Measurements from ENCODE around the gene NAV2.

Gene NAV2

DNA sequence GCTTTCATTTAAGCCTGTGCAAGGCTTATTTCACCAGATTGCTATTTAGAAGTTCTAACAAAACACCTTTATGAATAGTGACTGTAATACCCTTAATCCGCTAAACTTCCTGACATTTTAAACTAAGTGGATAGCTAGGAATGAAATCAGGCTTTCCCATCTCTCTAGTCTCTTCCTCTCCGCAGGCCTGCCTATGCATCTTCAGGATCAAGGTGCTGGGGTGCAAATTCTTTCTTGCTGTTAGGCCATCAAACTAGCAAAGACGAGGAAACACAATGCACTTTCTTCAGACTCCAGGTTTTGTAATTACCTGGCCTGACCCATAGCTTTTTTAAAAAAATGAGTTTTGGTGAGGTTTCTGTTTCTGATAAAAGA lies 298.2 kb downstream of the NAV2 start:
- no peak overlapping the region for H3K4me3 ChIP-seq (ENCODE audit: low read depth, low read length)
- TF ChIP-seq MAX (IDR thresholded peaks at IDR 0.05; ENCODE audit: low read depth, low read length): no peak
- no peak for TF ChIP-seq MYC (IDR thresholded peaks at IDR 0.05; ENCODE audit: low read depth, low read length)
- TF ChIP-seq, protein P1, sequence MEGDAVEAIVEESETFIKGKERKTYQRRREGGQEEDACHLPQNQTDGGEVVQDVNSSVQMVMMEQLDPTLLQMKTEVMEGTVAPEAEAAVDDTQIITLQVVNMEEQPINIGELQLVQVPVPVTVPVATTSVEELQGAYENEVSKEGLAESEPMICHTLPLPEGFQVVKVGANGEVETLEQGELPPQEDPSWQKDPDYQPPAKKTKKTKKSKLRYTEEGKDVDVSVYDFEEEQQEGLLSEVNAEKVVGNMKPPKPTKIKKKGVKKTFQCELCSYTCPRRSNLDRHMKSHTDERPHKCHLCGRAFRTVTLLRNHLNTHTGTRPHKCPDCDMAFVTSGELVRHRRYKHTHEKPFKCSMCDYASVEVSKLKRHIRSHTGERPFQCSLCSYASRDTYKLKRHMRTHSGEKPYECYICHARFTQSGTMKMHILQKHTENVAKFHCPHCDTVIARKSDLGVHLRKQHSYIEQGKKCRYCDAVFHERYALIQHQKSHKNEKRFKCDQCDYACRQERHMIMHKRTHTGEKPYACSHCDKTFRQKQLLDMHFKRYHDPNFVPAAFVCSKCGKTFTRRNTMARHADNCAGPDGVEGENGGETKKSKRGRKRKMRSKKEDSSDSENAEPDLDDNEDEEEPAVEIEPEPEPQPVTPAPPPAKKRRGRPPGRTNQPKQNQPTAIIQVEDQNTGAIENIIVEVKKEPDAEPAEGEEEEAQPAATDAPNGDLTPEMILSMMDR (IDR thresholded peaks at IDR 0.05; ENCODE audit: low read depth, low read length): no peak
- no peak for TF ChIP-seq POLR2A (IDR thresholded peaks at IDR 0.05; ENCODE audit: extremely low read depth, insufficient read length)
- no peak for DNase-seq (ENCODE audit: low read depth)

GRCh38 chr11:20011307-20011951 lies 298.8 kb downstream of the NAV2 start:
- no peak for DNase-seq (ENCODE audit: low read depth)
- no peak overlapping the region for H3K4me3 ChIP-seq (ENCODE audit: low read depth, low read length)
- TF ChIP-seq POLR2A (IDR thresholded peaks at IDR 0.05; ENCODE audit: extremely low read depth, insufficient read length) (no peak), MAX (IDR thresholded peaks at IDR 0.05; ENCODE audit: low read depth, low read length) (no peak)

- DNase-seq (ENCODE audit: low read depth): no peak
- TF ChIP-seq POLR2A (IDR thresholded peaks at IDR 0.05; ENCODE audit: extremely low read depth, insufficient read length): no peak
Observed at GRCh38 chr11:20013346-20014066, 300.9 kb downstream of the NAV2 start.

GRCh38 chr11:20014067-20014402 lies 301.4 kb downstream of the NAV2 start:
- DNase-seq (ENCODE audit: low read depth): no peak
- no peak for TF ChIP-seq MYC (IDR thresholded peaks at IDR 0.05; ENCODE audit: low read depth, low read length)
- no peak for TF ChIP-seq MAX (IDR thresholded peaks at IDR 0.05; ENCODE audit: low read depth, low read length)
- TF ChIP-seq POLR2A (IDR thresholded peaks at IDR 0.05; ENCODE audit: extremely low read depth, insufficient read length): no peak
- TF ChIP-seq, protein P1 (IDR thresholded peaks at IDR 0.05; ENCODE audit: low read depth, low read length): no peak
- no peak overlapping the region for H3K4me3 ChIP-seq (ENCODE audit: low read depth, low read length)

More at GRCh38 chr11:20013346-20014066, 300.9 kb downstream of the NAV2 start:
- H3K4me3 ChIP-seq (ENCODE audit: low read depth, low read length): no peak overlapping the region

- TF ChIP-seq, protein P1 (IDR thresholded peaks at IDR 0.05; ENCODE audit: low read depth, low read length): no peak
- TF ChIP-seq POLR2A (IDR thresholded peaks at IDR 0.05; ENCODE audit: extremely low read depth, insufficient read length) (no peak), MYC (IDR thresholded peaks at IDR 0.05; ENCODE audit: low read depth, low read length) (no peak), MAX (IDR thresholded peaks at IDR 0.05; ENCODE audit: low read depth, low read length) (no peak)
- DNase-seq (ENCODE audit: low read depth): no peak
- no peak overlapping the region for H3K4me3 ChIP-seq (ENCODE audit: low read depth, low read length)
Observed at GRCh38 chr11:20015101-20015500, 302.5 kb downstream of the NAV2 start.

GRCh38 chr11:20015529-20016427 lies 303.1 kb downstream of the NAV2 start:
- TF ChIP-seq, protein P1 (IDR thresholded peaks at IDR 0.05; ENCODE audit: low read depth, low read length): no peak
- no peak for TF ChIP-seq POLR2A (IDR thresholded peaks at IDR 0.05; ENCODE audit: extremely low read depth, insufficient read length)
- TF ChIP-seq MYC (IDR thresholded peaks at IDR 0.05; ENCODE audit: low read depth, low read length): no peak
- no peak for TF ChIP-seq MAX (IDR thresholded peaks at IDR 0.05; ENCODE audit: low read depth, low read length)
- no peak for DNase-seq (ENCODE audit: low read depth)
- no peak overlapping the region for H3K4me3 ChIP-seq (ENCODE audit: low read depth, low read length)

All from NB4 (cell line).